B cell (primary cell): ENCODE results near the gene HOXB4. TPM values are rescaled to one million over a fixed set of nuclear protein-coding genes. Genes with fewer than 3 reads are reported as not detected.

ENCODE experiments used
- ATAC-seq: fragments of 200-7000 bp; cut with Tn5 transposase; one replicate; pipeline ENCODE4 v1.10.0; 2021; ENCODE audit warnings: low read depth, mild to moderate bottlenecking, moderate number of reproducible peaks, moderate library complexity
- CTCF ChIA-PET: fragments of 350-600 bp; sonication (Branson Sonifier 250); formaldehyde crosslinking; loops from one replicate; lab custom pipeline; 2021; ENCODE audit warnings: antibody characterized with exemption, inconsistent platforms; lab: Charles Lee
- POLR2A ChIA-PET: fragments of 350-600 bp; sonication (Branson Sonifier 250); formaldehyde crosslinking; loops from one replicate; lab custom pipeline; 2021; ENCODE audit warnings: antibody characterized with exemption; lab: Charles Lee
- DNase-seq: peaks from one replicate; pipeline ENCODE4 v3.0.0; 2013
- H2AFZ ChIP-seq: 2 replicates; pipeline ENCODE4 v1.6.1; 2012; ENCODE audit warnings: mild to moderate bottlenecking, low read depth, low read length; ENCODE audit not compliant: insufficient read depth, poor library complexity, severe bottlenecking
- H3K27ac ChIP-seq, 2 donors: 1 replicate in 1 of 2; 2 replicates in 1 of 2; pipeline ENCODE4 v1.5.1; 2012 to 2013; ENCODE audit warnings: low read length in 2 of 2, mild to moderate bottlenecking in 2 of 2, moderate library complexity in 1 of 2
- H3K27me3 ChIP-seq, 4 experiments: fragments of 200-600 bp in 1 of 4; sonication (generic) in 1 of 4; replicated peaks in 1 of 4; 1 replicate in 2 of 4; 2 replicates in 2 of 4; pipeline versions ENCODE4 v1.6.1 to v1.7.0; 2013 to 2016; ENCODE audit warnings: low read length in 3 of 4, mild to moderate bottlenecking in 2 of 4, mixed read lengths in 1 of 4, moderate library complexity in 1 of 4; ENCODE audit not compliant: insufficient read depth in 4 of 4, control insufficient read depth in 3 of 4; ENCODE audit errors: control extremely low read depth in 1 of 4
- H3K36me3 ChIP-seq, 2 experiments: replicated peaks in 1 of 2; 1 replicate in 1 of 2; 2 replicates in 1 of 2; pipeline versions ENCODE4 v1.6.1 to v1.7.1; 2013; ENCODE audit warnings: low read length in 1 of 2; ENCODE audit not compliant: insufficient read depth in 2 of 2, control insufficient read depth in 1 of 2; ENCODE audit errors: control extremely low read depth in 1 of 2, extremely low read depth in 1 of 2
- H3K4me1 ChIP-seq, 2 donors: fragments of 200-600 bp in 1 of 2; sonication (generic) in 1 of 2; 1 replicate in 1 of 2; 2 replicates in 1 of 2; pipeline versions ENCODE4 v1.5.1 to v1.6.1; 2013 to 2017; ENCODE audit warnings: low read length in 2 of 2; ENCODE audit not compliant: control insufficient read depth in 2 of 2, insufficient read depth in 2 of 2
- H3K4me2 ChIP-seq: replicated peaks from 2 replicates; pipeline ENCODE3; 2012; ENCODE audit warnings: mild to moderate bottlenecking, low read depth, low read length; ENCODE audit not compliant: poor library complexity, severe bottlenecking
- H3K4me3 ChIP-seq, 5 experiments: fragments of 200-600 bp in 1 of 5; sonication (generic) in 1 of 5; 1 replicate in 3 of 5; 2 replicates in 2 of 5; pipeline versions ENCODE4 v1.5.1 to v1.7.0; 2011 to 2016; ENCODE audit warnings: low read length in 4 of 5, mild to moderate bottlenecking in 4 of 5, low read depth in 2 of 5, control low read depth in 1 of 5, moderate library complexity in 1 of 5; ENCODE audit not compliant: insufficient read depth in 1 of 5; ENCODE audit errors: control extremely low read depth in 1 of 5, extremely low read depth in 1 of 5
- H3K79me2 ChIP-seq: fragments of 200-600 bp; sonication (generic); one replicate; pipeline ENCODE4 v1.6.0; 2016; ENCODE audit warnings: low read length; ENCODE audit not compliant: control insufficient read depth, insufficient read depth
- H3K9ac ChIP-seq: fragments of 200-600 bp; sonication (generic); 2 replicates; pipeline ENCODE4 v1.6.1; 2017; ENCODE audit warnings: mild to moderate bottlenecking, low read length, moderate library complexity
- H3K9me3 ChIP-seq, 3 donors: one replicate each; pipeline versions ENCODE4 v1.6.1 to v1.7.1; 2013; ENCODE audit warnings: low read length in 2 of 3; ENCODE audit not compliant: control insufficient read depth in 2 of 3, insufficient read depth in 1 of 3; ENCODE audit errors: control extremely low read depth in 1 of 3
- H4K20me1 ChIP-seq: 2 replicates; pipeline ENCODE4 v1.6.0; 2012; ENCODE audit warnings: mild to moderate bottlenecking, low read length; ENCODE audit not compliant: insufficient read depth, control insufficient read depth, poor library complexity, severe bottlenecking
- H3K27ac Mint-ChIP-seq: one replicate; pipeline ENCODE4 v1.8.0; 2021; ENCODE audit warnings: mixed read lengths
- H3K27me3 Mint-ChIP-seq: one replicate; pipeline ENCODE4 v1.8.0; 2021; ENCODE audit warnings: mixed read lengths
- H3K4me1 Mint-ChIP-seq: one replicate; pipeline ENCODE4 v1.8.0; 2021; ENCODE audit warnings: mixed read lengths
- H3K4me3 Mint-ChIP-seq: one replicate; pipeline ENCODE4 v1.8.0; 2021; ENCODE audit warnings: mixed read lengths
- H3K9me3 Mint-ChIP-seq: one replicate; pipeline ENCODE4 v1.8.0; 2022; ENCODE audit warnings: mixed read lengths; ENCODE audit not compliant: insufficient read depth
- CTCF ChIP-seq: fragments of 200-600 bp; IDR thresholded peaks from one replicate; pipeline ENCODE4 v1.8.0; 2022; ENCODE audit warnings: antibody characterized with exemption, mild to moderate bottlenecking
- EZH2 ChIP-seq: IDR thresholded peaks from 2 replicates; pipeline ENCODE4 v1.6.1; 2012; ENCODE audit warnings: borderline replicate concordance, low read depth, mild to moderate bottlenecking, moderate library complexity, low read length; ENCODE audit not compliant: insufficient read depth, poor library complexity, severe bottlenecking
- WGBS: methylation state at CpG from one replicate; pipeline ENCODE4 v1.1.5; 2013; ENCODE audit warnings: missing lambda C conversion rate; ENCODE audit not compliant: insufficient coverage; 5-methylcytosine and 5-hydroxymethylcytosine counted together
- intact Hi-C: fragments of 100-400 bp; cut with micrococcal nuclease; formaldehyde crosslinking; loops from one replicate; pipeline ENCODE4 v1.10.0; 2022
- polyA plus RNA-seq: library from polyadenylated mRNA; depleted of rRNA; stranded (reverse); fragments of >200 nt; gene quantifications from 2 replicates; pipeline ENCODE4 v1.2.3, GENCODE V29; 2012
- total RNA-seq, 2 donors: library from RNA; stranded (reverse); fragments of 120-200 nt in 1 of 2; gene quantifications; 1 replicate in 1 of 2; 2 replicates in 1 of 2; pipeline versions ENCODE4 v1.2.3 to v1.2.4, GENCODE V29; 2013 to 2022

HOXB4 gene
- total and polyA plus RNA-seq, 2 donors (not counting 1 experiment from before 2014, with no cell fraction given) = 0.85 to 1.7 TPM

GRCh38 chr17:48617471-48618255, 39.5 kb upstream of the HOXB4 start:
- peaks cover 32% of the 10 kb centered on the region for H3K4me1 Mint-ChIP-seq
- TF ChIP-seq CTCF (no peak), EZH2 (peak; percentile 61)
- Histone ChIP-seq H3K36me3 (no peaks in the 10 kb centered on the region), H3K79me2 (no peaks in the 10 kb centered on the region), H3K27me3 (peaks cover 0 to 95% (median 68%) of the 10 kb centered on the region in 4 experiments), H2AFZ (no peak overlapping the region), H3K4me3 (no peak overlapping the region), H3K4me1 (peaks cover 39 to 56% of the 10 kb centered on the region in 2 donors), H3K27ac (no peak overlapping the region), H3K9ac (no peak overlapping the region), H3K4me2 (peak overlapping the region; percentile 13), H4K20me1 (no peaks in the 10 kb centered on the region), H3K9me3 (peaks cover 0 to 23% (median 0%) of the 10 kb centered on the region in 3 donors)
- intact Hi-C loops = loop anchor here (1.0 kb wide), 6 partner anchors 281 to 592 kb away; no protein-coding TSS in a partner anchor
- DNase-seq (no peak), ATAC-seq (no peak)
- ChIA-PET CTCF (interaction anchor here (0.7 to 2.6 kb wide), 25 partner anchors 10 to 592 kb away, joined by 3 to 34 read pairs (median 4); no protein-coding TSS in a partner anchor), POLR2A (no interaction called here)
- no peak overlapping the region for H3K27ac Mint-ChIP-seq
- H3K9me3 Mint-ChIP-seq = no peaks in the 10 kb centered on the region
- 16% methylated on average over 40 of the region's 43 CpGs for WGBS
- peaks cover 84% of the 10 kb centered on the region for H3K27me3 Mint-ChIP-seq
- no peak overlapping the region for H3K4me3 Mint-ChIP-seq
